ENCODE measurements around the gene DNMBP. TPM values are rescaled to one million over a fixed set of nuclear protein-coding genes. Genes with fewer than 3 reads are reported as not detected.

The DNMBP gene
- total and polyA plus RNA-seq, 2 experiments from 2014 or later = 13.9 to 18.2 TPM

DNA sequence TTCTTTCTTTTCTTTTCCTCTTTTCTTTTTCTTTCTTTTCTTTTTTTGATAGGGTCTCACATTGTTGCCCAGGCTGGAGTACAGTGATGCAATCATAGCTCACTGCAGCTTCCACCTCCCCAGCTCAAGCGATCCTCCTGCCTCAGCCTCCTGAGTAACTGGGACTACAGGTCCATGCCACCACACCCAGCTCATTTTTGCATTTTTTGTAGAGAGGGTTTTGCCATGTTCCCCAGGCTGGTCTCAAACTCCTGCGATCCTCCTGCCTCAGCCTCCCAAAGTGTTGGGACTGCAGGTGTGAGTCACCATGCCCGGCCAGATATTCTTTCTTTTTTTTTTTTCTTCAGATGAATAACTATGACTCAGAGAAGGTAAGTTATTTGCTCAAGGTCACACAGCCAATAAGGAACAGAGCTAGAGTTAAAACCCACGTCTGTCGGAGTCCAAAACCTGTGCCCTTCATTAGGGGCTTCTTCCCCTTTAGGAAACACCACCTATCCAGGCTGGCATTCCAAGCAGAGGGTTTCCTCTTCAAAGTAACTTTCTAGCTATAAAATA lies 28.1 kb upstream of the DNMBP start:
- H2AFZ ChIP-seq = no peak overlapping the region
- H3K79me2 ChIP-seq = no peaks in the 10 kb centered on the region
- no peaks in the 10 kb centered on the region for H4K20me1 ChIP-seq (ENCODE audit: insufficient read depth, poor library complexity, severe bottlenecking)
- DNase-seq (ENCODE audit: low spot score) = no peak
- no peaks in the 10 kb centered on the region for H3K9me2 ChIP-seq (replicated peaks; ENCODE audit: insufficient read depth)
- H3K9me3 ChIP-seq (ENCODE audit: low read depth) = no peaks in the 10 kb centered on the region
- H3K4me2 ChIP-seq = peak overlapping the region; percentile 40
- H3K36me3 ChIP-seq (replicated peaks; ENCODE audit: insufficient read depth, low read depth) = no peaks in the 10 kb centered on the region
- H3K27ac ChIP-seq = peak overlapping the region; percentile 84
- TF ChIP-seq EZH2 (IDR thresholded peaks at IDR 0.05; ENCODE audit: borderline replicate concordance) (no peak), EZH2phosphoT487 (IDR thresholded peaks at IDR 0.05; ENCODE audit: low read depth, severe bottlenecking, unreplicated experiment) (no peak)
- TF ChIP-seq, protein P1, sequence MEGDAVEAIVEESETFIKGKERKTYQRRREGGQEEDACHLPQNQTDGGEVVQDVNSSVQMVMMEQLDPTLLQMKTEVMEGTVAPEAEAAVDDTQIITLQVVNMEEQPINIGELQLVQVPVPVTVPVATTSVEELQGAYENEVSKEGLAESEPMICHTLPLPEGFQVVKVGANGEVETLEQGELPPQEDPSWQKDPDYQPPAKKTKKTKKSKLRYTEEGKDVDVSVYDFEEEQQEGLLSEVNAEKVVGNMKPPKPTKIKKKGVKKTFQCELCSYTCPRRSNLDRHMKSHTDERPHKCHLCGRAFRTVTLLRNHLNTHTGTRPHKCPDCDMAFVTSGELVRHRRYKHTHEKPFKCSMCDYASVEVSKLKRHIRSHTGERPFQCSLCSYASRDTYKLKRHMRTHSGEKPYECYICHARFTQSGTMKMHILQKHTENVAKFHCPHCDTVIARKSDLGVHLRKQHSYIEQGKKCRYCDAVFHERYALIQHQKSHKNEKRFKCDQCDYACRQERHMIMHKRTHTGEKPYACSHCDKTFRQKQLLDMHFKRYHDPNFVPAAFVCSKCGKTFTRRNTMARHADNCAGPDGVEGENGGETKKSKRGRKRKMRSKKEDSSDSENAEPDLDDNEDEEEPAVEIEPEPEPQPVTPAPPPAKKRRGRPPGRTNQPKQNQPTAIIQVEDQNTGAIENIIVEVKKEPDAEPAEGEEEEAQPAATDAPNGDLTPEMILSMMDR (IDR thresholded peaks at IDR 0.05; ENCODE audit: poor library complexity) = no peak
- H3K27me3 ChIP-seq = no peaks in the 10 kb centered on the region
- WGBS (ENCODE audit: low lambda C conversion rate, missing lambda C conversion rate) = 87% methylated on average over 5 of the region's 5 CpGs
- peaks cover 36% of the 10 kb centered on the region for H3K4me1 ChIP-seq (ENCODE audit: insufficient read depth)
- no peak overlapping the region for H3K4me3 ChIP-seq

DNA sequence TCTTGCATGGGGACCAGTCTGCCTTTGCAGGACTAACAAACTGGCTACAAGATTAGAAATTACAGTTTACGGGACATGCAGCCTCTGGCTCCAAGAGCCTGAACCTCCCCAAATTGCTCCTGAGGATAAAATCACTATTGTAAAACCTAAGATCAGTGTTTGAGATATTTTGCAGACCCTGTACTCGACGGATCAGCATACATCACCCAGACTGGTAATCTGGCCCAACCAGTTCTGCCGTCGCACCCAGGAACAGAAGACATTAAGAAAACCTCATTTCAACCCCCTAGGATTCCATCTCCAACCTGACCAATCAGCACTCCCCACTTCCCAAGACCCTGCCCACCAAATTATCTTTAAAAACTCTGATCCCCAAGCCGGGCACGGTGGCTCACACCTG lies 27.1 kb upstream of the DNMBP start:
- no peak for DNase-seq (ENCODE audit: low spot score)
- Histone ChIP-seq H3K27me3 (no peaks in the 10 kb centered on the region), H3K9me2 (replicated peaks; ENCODE audit: insufficient read depth) (no peaks in the 10 kb centered on the region), H3K27ac (no peak overlapping the region), H4K20me1 (ENCODE audit: insufficient read depth, poor library complexity, severe bottlenecking) (no peaks in the 10 kb centered on the region), H3K4me1 (ENCODE audit: insufficient read depth) (peaks cover 36% of the 10 kb centered on the region), H3K4me3 (no peak overlapping the region), H3K36me3 (replicated peaks; ENCODE audit: insufficient read depth, low read depth) (no peaks in the 10 kb centered on the region), H3K4me2 (no peak overlapping the region), H2AFZ (no peak overlapping the region), H3K9me3 (ENCODE audit: low read depth) (no peaks in the 10 kb centered on the region), H3K79me2 (no peaks in the 10 kb centered on the region)
- TF ChIP-seq EZH2 (IDR thresholded peaks at IDR 0.05; ENCODE audit: borderline replicate concordance) (no peak), EZH2phosphoT487 (IDR thresholded peaks at IDR 0.05; ENCODE audit: low read depth, severe bottlenecking, unreplicated experiment) (no peak)
- TF ChIP-seq, protein P1 (IDR thresholded peaks at IDR 0.05; ENCODE audit: poor library complexity) = no peak
- WGBS (ENCODE audit: low lambda C conversion rate, missing lambda C conversion rate) = 48% methylated on average over 7 of the region's 7 CpGs

DNA sequence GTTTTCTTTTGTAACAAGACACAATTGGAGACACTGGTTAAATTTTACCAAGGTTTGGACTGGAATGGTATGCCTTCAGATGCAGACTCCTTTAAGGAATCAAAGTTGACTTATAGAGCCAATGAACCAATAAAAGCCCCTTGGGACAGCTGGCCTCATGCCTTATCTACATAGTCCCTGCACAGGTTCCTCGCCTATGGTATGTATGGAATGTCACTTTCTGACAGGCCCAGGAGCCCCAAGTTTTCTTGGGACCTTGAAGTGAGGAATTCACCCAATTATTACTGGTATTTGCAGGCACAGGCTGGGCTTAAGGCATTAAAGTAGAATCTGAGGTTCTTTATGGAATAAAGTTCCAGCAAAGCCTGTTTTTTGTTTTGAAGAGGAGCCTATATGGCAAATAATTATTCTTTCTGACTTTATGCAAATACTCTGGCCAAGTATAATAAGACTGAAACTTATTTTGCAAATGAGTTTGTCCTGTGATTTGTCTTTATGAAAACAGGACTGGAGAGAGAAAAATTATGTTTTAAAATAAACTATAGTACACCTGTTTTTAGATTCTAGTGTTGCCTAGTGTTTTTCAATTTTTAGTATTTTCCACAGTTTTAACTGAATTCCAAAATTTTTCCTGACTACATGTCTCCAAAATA lies 24.1 kb upstream of the DNMBP start:
- Histone ChIP-seq H3K36me3 (replicated peaks; ENCODE audit: insufficient read depth, low read depth) (no peaks in the 10 kb centered on the region), H2AFZ (no peak overlapping the region), H4K20me1 (ENCODE audit: insufficient read depth, poor library complexity, severe bottlenecking) (no peaks in the 10 kb centered on the region), H3K27ac (no peak overlapping the region), H3K27me3 (no peaks in the 10 kb centered on the region), H3K9me2 (replicated peaks; ENCODE audit: insufficient read depth) (no peaks in the 10 kb centered on the region), H3K4me3 (no peak overlapping the region), H3K4me1 (ENCODE audit: insufficient read depth) (peaks cover 32% of the 10 kb centered on the region), H3K9me3 (ENCODE audit: low read depth) (no peaks in the 10 kb centered on the region), H3K4me2 (no peak overlapping the region), H3K79me2 (no peaks in the 10 kb centered on the region)
- TF ChIP-seq EZH2phosphoT487 (IDR thresholded peaks at IDR 0.05; ENCODE audit: low read depth, severe bottlenecking, unreplicated experiment) = no peak
- no peak for TF ChIP-seq EZH2 (IDR thresholded peaks at IDR 0.05; ENCODE audit: borderline replicate concordance)
- TF ChIP-seq, protein P1 (IDR thresholded peaks at IDR 0.05; ENCODE audit: poor library complexity) = no peak
- DNase-seq (ENCODE audit: low spot score) = no peak
- 33% methylated on average over 1 of the region's 1 CpG for WGBS (ENCODE audit: low lambda C conversion rate, missing lambda C conversion rate)

Measured in hepatocyte (in vitro differentiated cells).